Thoracic aorta (tissue), 2 donors: ENCODE data around the gene CENPX. TPM values are rescaled to one million over a fixed set of nuclear protein-coding genes. Genes with fewer than 3 reads are reported as not detected.

Source experiments
- ATAC-seq: fragments of 150-250 bp; one replicate; pipeline ENCODE4 v1.8.0; 2017; ENCODE audit warnings: low read depth; ENCODE audit not compliant: insufficient number of reproducible peaks, low FRiP score
- DNase-seq: peaks from one replicate; pipeline ENCODE4 v3.0.0-alpha.2; 2020; ENCODE audit warnings: low spot score
- H3K27ac ChIP-seq, 2 donors: fragments of 200-600 bp; sonication (generic); 1 replicate in 1 of 2; 2 replicates in 1 of 2; pipeline ENCODE4 v1.5.1; 2016; ENCODE audit warnings: mild to moderate bottlenecking in 2 of 2, moderate library complexity in 2 of 2
- H3K27me3 ChIP-seq: fragments of 200-600 bp; sonication (generic); replicated peaks from 2 replicates; pipeline ENCODE4 v1.6.0; 2016; ENCODE audit warnings: mild to moderate bottlenecking; ENCODE audit not compliant: insufficient read depth
- H3K36me3 ChIP-seq: fragments of 200-600 bp; sonication (generic); one replicate; pipeline ENCODE4 v1.5.1; 2016
- H3K4me1 ChIP-seq, 2 donors: fragments of 200-600 bp; sonication (generic); 1 replicate in 1 of 2; 2 replicates in 1 of 2; pipeline versions ENCODE4 v1.5.1 to v1.6.0; 2016; ENCODE audit warnings: low read depth in 2 of 2, mild to moderate bottlenecking in 1 of 2; ENCODE audit not compliant: control insufficient read depth in 1 of 2
- H3K4me3 ChIP-seq: fragments of 200-600 bp; sonication (generic); 2 replicates; pipeline ENCODE4 v1.5.1; 2016; ENCODE audit warnings: mild to moderate bottlenecking
- H3K9me3 ChIP-seq: fragments of 200-600 bp; sonication (generic); 2 replicates; pipeline ENCODE4 v1.5.1; 2016
- total RNA-seq, 2 donors: library from RNA; depleted of rRNA; stranded (reverse); fragments of >200 nt; gene quantifications; one replicate each; pipeline versions ENCODE4 v1.1.0 to v1.2.3, GENCODE V29; 2016
- TF ChIP-seq, protein P1 (sequence below): fragments of 200-600 bp; sonication (generic); IDR thresholded peaks from one replicate; pipeline ENCODE4 v1.5.1; 2019; ENCODE audit warnings: antibody characterized with exemption

Gene CENPX
- total RNA-seq, 2 donors from 2014 or later: 31.4 to 40.4 TPM

DNA sequence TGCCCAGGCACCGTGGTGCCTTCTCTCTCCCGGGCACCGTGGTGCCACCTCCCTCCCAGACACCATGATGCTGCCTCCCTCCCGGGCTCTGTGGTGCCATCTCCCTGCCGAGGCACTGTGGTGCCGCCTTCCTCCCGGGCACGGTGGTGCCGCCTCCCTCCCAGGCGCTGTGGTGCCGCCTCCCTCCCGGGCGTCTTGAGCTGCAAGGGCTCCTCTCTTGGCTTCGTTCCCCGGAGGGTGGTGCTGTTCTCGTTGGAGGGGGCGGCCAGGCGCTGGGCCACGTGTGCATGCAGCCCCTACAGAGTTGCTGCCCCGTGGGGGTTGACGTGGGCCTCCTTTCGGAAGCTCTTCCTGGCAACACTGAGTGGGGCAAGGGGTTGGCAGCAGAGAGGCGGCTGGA is 8.2 kb downstream of the CENPX start:
- no peak for DNase-seq
- Histone ChIP-seq H3K27me3 (no peaks in the 10 kb centered on the region), H3K9me3 (no peaks in the 10 kb centered on the region), H3K36me3 (no peaks in the 10 kb centered on the region), H3K4me3 (no peak overlapping the region), H3K27ac (no peak overlapping the region), H3K4me1 (peaks cover 3 to 19% of the 10 kb centered on the region in 2 donors)
- TF ChIP-seq, protein P1, sequence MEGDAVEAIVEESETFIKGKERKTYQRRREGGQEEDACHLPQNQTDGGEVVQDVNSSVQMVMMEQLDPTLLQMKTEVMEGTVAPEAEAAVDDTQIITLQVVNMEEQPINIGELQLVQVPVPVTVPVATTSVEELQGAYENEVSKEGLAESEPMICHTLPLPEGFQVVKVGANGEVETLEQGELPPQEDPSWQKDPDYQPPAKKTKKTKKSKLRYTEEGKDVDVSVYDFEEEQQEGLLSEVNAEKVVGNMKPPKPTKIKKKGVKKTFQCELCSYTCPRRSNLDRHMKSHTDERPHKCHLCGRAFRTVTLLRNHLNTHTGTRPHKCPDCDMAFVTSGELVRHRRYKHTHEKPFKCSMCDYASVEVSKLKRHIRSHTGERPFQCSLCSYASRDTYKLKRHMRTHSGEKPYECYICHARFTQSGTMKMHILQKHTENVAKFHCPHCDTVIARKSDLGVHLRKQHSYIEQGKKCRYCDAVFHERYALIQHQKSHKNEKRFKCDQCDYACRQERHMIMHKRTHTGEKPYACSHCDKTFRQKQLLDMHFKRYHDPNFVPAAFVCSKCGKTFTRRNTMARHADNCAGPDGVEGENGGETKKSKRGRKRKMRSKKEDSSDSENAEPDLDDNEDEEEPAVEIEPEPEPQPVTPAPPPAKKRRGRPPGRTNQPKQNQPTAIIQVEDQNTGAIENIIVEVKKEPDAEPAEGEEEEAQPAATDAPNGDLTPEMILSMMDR: no peak
- no peak for ATAC-seq

DNA sequence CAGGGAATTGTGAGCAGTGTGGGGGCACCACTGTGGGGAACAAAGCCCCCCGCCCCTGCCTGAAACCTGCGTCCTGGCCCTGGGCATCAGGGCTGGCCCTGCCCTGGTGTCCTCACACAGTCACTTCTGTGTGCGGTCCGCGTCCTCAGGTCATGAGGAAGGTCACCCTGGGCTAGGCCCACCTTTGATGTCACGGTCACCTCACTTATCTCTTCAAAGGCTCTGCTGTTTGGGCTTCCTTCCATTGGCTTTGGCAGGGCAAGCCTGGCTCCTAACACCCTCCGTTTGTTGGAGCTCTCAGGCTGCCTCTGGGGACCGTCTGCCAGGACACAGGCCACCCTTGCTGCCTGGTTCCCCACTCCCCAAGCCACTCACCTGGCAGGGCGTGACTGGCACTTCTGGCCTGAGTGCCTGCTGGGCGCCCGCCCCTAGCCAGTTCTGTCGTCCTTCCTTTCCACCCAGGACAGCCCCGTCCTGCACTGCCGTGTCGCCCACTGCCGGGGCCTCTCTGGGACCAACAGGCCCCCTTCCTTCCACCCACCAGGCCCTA is 8.8 kb downstream of the CENPX start:
- TF ChIP-seq, protein P1: no peak
- peak overlapping the region; percentile 47 for H3K4me3 ChIP-seq
- no peaks in the 10 kb centered on the region for H3K27me3 ChIP-seq
- DNase-seq (no peak), ATAC-seq (no peak)
- H3K4me1 ChIP-seq: peaks cover 3 to 19% of the 10 kb centered on the region in 2 donors
- no peaks in the 10 kb centered on the region for H3K9me3 ChIP-seq
- H3K27ac ChIP-seq: peak overlapping the region; percentile 72 to 75
- no peaks in the 10 kb centered on the region for H3K36me3 ChIP-seq

DNA sequence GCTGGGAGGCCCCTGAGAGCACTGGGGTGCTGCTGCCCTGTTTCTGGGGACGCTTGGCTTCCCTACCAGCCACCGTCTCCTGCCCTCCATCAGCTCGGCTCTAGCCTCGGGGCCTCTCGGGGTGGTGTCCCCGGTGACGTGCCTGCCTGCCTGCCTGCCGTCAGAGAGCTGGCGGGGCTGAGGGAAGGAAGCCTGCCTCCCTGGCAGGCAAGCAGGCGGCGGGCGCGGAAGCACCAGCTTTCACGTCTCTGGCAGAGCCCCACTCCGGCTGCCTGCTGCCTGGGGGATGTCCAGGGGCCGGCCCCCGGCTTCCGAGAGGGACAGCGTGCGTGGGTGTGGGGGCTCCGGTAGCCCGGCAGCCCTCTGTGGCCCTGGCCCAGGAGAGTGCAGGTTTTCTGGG is 9.3 kb downstream of the CENPX start:
- Histone ChIP-seq H3K4me1 (peaks cover 3 to 20% of the 10 kb centered on the region in 2 donors), H3K27ac (peak overlapping the region; percentile 72 to 75), H3K36me3 (no peaks in the 10 kb centered on the region), H3K4me3 (peak overlapping the region; percentile 47), H3K27me3 (no peaks in the 10 kb centered on the region), H3K9me3 (no peaks in the 10 kb centered on the region)
- peak; percentile 34 for ATAC-seq
- DNase-seq: no peak
- TF ChIP-seq, protein P1: no peak

DNA sequence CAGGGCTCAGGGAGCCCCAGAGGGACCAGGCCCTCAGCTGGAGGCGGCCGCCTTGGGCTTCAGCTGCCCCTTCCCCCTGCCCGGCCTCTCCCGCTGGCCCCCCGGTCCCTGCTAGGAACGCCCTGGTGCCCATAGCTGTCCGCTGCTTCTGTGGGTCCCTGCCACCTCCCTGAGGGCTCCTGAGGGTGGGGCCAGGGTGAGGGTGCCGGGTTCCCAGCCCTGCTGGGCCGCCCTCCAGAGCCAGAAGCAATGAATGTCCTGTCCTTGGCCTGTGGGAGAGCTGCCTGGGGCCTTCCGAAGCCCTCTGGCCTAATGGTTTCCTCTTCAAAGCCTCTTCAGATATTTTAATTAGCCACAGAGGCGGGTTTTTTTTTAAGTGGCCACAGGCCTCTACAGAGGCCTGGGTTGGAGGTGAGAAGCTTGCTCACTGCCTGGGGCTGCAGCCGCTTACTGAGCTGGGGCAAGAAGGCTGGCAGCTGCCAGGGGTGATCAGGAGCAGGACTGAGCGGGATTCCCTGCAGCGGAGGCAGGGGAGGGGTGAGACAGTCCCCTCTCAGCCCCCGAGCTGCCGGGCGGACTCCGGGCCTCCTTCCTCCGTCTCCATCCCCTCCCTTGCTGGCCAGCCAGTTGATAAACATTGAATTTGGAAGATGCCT is 9.9 kb downstream of the CENPX start:
- ATAC-seq (peak; percentile 54), DNase-seq (no peak)
- Histone ChIP-seq H3K4me3 (peak overlapping the region; percentile 47), H3K27ac (peak overlapping the region; percentile 72 to 75), H3K27me3 (no peaks in the 10 kb centered on the region), H3K36me3 (no peaks in the 10 kb centered on the region), H3K4me1 (peaks cover 3 to 26% of the 10 kb centered on the region in 2 donors), H3K9me3 (no peaks in the 10 kb centered on the region)
- TF ChIP-seq, protein P1: no peak

DNA sequence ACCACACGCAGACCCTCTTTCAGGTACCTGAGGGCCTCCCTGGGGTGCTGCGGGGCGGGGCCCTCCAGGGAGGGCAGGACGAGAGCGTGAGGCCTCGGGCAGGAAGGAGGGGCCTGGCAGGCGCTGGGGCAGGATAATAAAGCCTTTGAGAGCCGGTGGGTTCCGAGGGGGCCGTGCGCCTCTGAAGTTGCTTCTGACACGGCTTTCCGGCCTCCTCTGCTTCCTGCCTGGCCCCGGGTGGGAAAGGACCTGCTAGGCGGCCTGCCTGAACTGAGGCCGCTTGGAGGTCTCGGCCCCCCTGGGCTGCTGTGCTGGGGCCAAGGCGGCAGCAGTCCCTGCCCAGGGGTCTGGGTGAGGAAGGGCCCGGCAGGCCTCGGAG is 10.4 kb downstream of the CENPX start:
- peaks cover 3 to 31% of the 10 kb centered on the region in 2 donors for H3K4me1 ChIP-seq
- no peaks in the 10 kb centered on the region for H3K9me3 ChIP-seq
- TF ChIP-seq, protein P1: no peak
- DNase-seq: no peak
- no peaks in the 10 kb centered on the region for H3K36me3 ChIP-seq
- no peak overlapping the region for H3K4me3 ChIP-seq
- H3K27me3 ChIP-seq: no peaks in the 10 kb centered on the region
- ATAC-seq: no peak
- H3K27ac ChIP-seq: peak overlapping the region; percentile 72 to 75
